Measurements from ENCODE around the gene RAPGEF5. TPM values are rescaled to one million over a fixed set of nuclear protein-coding genes. Genes with fewer than 3 reads are reported as not detected.
A peak's percentile ranks its signal among the peaks of the same experiment; 100 is the strongest.

RAPGEF5 gene
- total and polyA plus RNA-seq, 2 experiments from 2014 or later: 0.21 TPM; not detected in 1

GRCh38 chr7:22205631-22206030, 151.3 kb downstream of the RAPGEF5 start:
- Histone ChIP-seq H3K27me3 (no peaks in the 10 kb centered on the region), H3K27ac (no peak overlapping the region), H3K36me3 (no peaks in the 10 kb centered on the region), H3K4me3 (no peak overlapping the region), H3K9me3 (ENCODE audit: low read depth) (no peaks in the 10 kb centered on the region), H3K4me1 (ENCODE audit: low read depth) (no peaks in the 10 kb centered on the region)
- DNase-seq (ENCODE audit: low read depth in 1 of 2, low spot score in 1 of 2): no peak
- no peak for TF ChIP-seq CTCF (IDR thresholded peaks at IDR 0.05; ENCODE audit: low read depth, low read length)

- H3K27ac ChIP-seq: no peak overlapping the region
- no peaks in the 10 kb centered on the region for H3K9me3 ChIP-seq (ENCODE audit: low read depth)
- H3K27me3 ChIP-seq: no peaks in the 10 kb centered on the region
- H3K4me1 ChIP-seq (ENCODE audit: low read depth): no peaks in the 10 kb centered on the region
- no peaks in the 10 kb centered on the region for H3K36me3 ChIP-seq
- H3K4me3 ChIP-seq: no peak overlapping the region
- no peak for TF ChIP-seq CTCF (IDR thresholded peaks at IDR 0.05; ENCODE audit: low read depth, low read length)
- no peak for DNase-seq (ENCODE audit: low read depth in 1 of 2, low spot score in 1 of 2)
These were observed 152.6 kb downstream of the RAPGEF5 start for GRCh38 chr7:22204312-22204711.

DNA sequence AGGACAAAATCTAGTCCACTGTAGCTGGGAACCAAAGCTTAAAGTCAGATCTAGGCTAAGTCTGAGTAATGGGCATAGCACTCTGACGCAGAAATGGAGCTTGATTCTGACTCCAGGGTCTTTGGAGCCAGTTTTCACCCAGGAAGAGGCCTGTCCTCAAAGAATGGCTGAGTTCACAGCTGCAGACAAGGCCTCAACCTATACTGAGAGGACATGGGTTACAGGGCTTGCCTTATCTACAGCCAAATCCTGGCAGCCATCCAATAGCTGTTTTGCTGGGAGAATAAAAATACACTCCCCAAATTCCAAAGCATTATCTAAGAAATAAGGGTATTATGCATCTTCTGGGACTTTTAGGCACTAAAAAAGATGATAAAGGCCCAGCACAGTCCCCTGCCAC, 154.8 kb downstream of the RAPGEF5 start:
- Histone ChIP-seq H3K27me3 (no peaks in the 10 kb centered on the region), H3K9me3 (ENCODE audit: low read depth) (no peaks in the 10 kb centered on the region), H3K36me3 (no peaks in the 10 kb centered on the region), H3K4me3 (no peak overlapping the region), H3K27ac (no peak overlapping the region), H3K4me1 (ENCODE audit: low read depth) (no peaks in the 10 kb centered on the region)
- peak in 1 of 2 donors; percentile 15 for DNase-seq (ENCODE audit: low read depth in 1 of 2, low spot score in 1 of 2)
- no peak for TF ChIP-seq CTCF (IDR thresholded peaks at IDR 0.05; ENCODE audit: low read depth, low read length)

- H3K9me3 ChIP-seq (ENCODE audit: low read depth): no peaks in the 10 kb centered on the region
- no peaks in the 10 kb centered on the region for H3K36me3 ChIP-seq
- TF ChIP-seq CTCF (IDR thresholded peaks at IDR 0.05; ENCODE audit: low read depth, low read length): no peak
- H3K27me3 ChIP-seq: no peaks in the 10 kb centered on the region
- no peak overlapping the region for H3K4me3 ChIP-seq
- DNase-seq (ENCODE audit: low read depth in 1 of 2, low spot score in 1 of 2): no peak
- no peaks in the 10 kb centered on the region for H3K4me1 ChIP-seq (ENCODE audit: low read depth)
- H3K27ac ChIP-seq: no peak overlapping the region
These were observed 155.6 kb downstream of the RAPGEF5 start for GRCh38 chr7:22201186-22201880.

- TF ChIP-seq CTCF (IDR thresholded peaks at IDR 0.05; ENCODE audit: low read depth, low read length): no peak
- Histone ChIP-seq H3K4me1 (ENCODE audit: low read depth) (no peaks in the 10 kb centered on the region), H3K9me3 (ENCODE audit: low read depth) (no peaks in the 10 kb centered on the region), H3K4me3 (no peak overlapping the region), H3K36me3 (no peaks in the 10 kb centered on the region), H3K27ac (no peak overlapping the region), H3K27me3 (no peaks in the 10 kb centered on the region)
- no peak for DNase-seq (ENCODE audit: low read depth in 1 of 2, low spot score in 1 of 2)
These were observed 156.2 kb downstream of the RAPGEF5 start for GRCh38 chr7:22200777-22201176.

All from cardiac muscle cell (in vitro differentiated cells and primary cell).